ENCODE results near the gene CARD11. TPM values are rescaled to one million over a fixed set of nuclear protein-coding genes. Genes with fewer than 3 reads are reported as not detected.

Gene CARD11
- total RNA-seq, 1 experiment from 2014 or later = 79.2 TPM

GRCh38 chr7:2953099-2953498 is 90.6 kb downstream of the CARD11 start:
- CTCF ChIA-PET = no interaction called here
- Mint-ChIP-seq H3K9me3 (ENCODE audit: low read depth, unreplicated experiment) (peaks cover 9% of the 10 kb centered on the region), H3K4me1 (ENCODE audit: low read depth, unreplicated experiment) (peaks cover 5% of the 10 kb centered on the region), H3K36me3 (ENCODE audit: insufficient read depth, unreplicated experiment) (peaks cover 9% of the 10 kb centered on the region), H3K27ac (ENCODE audit: unreplicated experiment) (no peak overlapping the region), H3K27me3 (ENCODE audit: unreplicated experiment) (no peaks in the 10 kb centered on the region), H3K4me3 (ENCODE audit: low read depth, unreplicated experiment) (no peak overlapping the region)
- intact Hi-C loops (cut with micrococcal nuclease; ENCODE audit: unreplicated experiment) = no loop called here
- TF ChIP-seq CTCF (IDR thresholded peaks at IDR 0.05; ENCODE audit: unreplicated experiment) = no peak
- no TSS peak for BruUV-seq (replicated peaks)
- no peak for DNase-seq

- H3K4me1 Mint-ChIP-seq (ENCODE audit: low read depth, unreplicated experiment) = peaks cover 5% of the 10 kb centered on the region
- no peak for TF ChIP-seq CTCF (IDR thresholded peaks at IDR 0.05; ENCODE audit: unreplicated experiment)
- CTCF ChIA-PET = interaction anchor here (0.5 to 0.7 kb wide), 2 partner anchors 12 to 268 kb away, joined by 3 to 4 read pairs; no protein-coding TSS in a partner anchor
Measured at GRCh38 chr7:2952316-2952715, 91.4 kb downstream of the CARD11 start.

DNA sequence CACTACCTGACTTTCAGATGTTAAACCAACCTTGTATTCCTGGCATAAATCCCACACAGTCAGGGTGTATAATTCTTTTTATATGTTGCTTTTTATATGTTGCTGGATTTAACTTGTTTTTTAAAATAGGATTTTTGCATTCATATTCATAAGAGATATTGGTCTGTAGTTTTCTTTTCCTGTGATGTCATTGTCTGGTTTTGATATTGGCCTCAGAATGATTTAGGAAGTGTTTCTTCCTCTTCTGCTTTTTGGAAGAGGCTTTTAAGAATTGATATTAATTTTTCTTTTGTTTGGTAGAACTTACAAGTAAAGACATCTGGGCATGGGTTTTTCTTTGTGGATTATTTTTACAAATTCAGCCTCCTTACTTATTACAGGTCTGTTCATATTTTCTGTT is 93.1 kb downstream of the CARD11 start:
- no peak for TF ChIP-seq CTCF (IDR thresholded peaks at IDR 0.05; ENCODE audit: unreplicated experiment)
- H3K27ac Mint-ChIP-seq (ENCODE audit: unreplicated experiment) = no peak overlapping the region
- H3K4me3 Mint-ChIP-seq (ENCODE audit: low read depth, unreplicated experiment) = no peak overlapping the region
- no peaks in the 10 kb centered on the region for H3K4me1 Mint-ChIP-seq (ENCODE audit: low read depth, unreplicated experiment)
- peaks cover 9% of the 10 kb centered on the region for H3K9me3 Mint-ChIP-seq (ENCODE audit: low read depth, unreplicated experiment)
- intact Hi-C loops (cut with micrococcal nuclease; ENCODE audit: unreplicated experiment) = no loop called here
- no peak for DNase-seq
- H3K27me3 Mint-ChIP-seq (ENCODE audit: unreplicated experiment) = no peaks in the 10 kb centered on the region
- CTCF ChIA-PET = interaction anchor here (0.6 kb wide), 1 partner anchor 1101 kb away, joined by 5 read pairs; no protein-coding TSS in a partner anchor
- H3K36me3 Mint-ChIP-seq (ENCODE audit: insufficient read depth, unreplicated experiment) = peaks cover under 1% of the 10 kb centered on the region
- BruUV-seq (replicated peaks) = no TSS peak

More at GRCh38 chr7:2952316-2952715, 91.4 kb downstream of the CARD11 start:
- H3K27me3 Mint-ChIP-seq (ENCODE audit: unreplicated experiment) = no peaks in the 10 kb centered on the region
- H3K4me3 Mint-ChIP-seq (ENCODE audit: low read depth, unreplicated experiment) = no peak overlapping the region
- intact Hi-C loops (cut with micrococcal nuclease; ENCODE audit: unreplicated experiment) = no loop called here
- H3K27ac Mint-ChIP-seq (ENCODE audit: unreplicated experiment) = peak overlapping the region; percentile 18
- H3K36me3 Mint-ChIP-seq (ENCODE audit: insufficient read depth, unreplicated experiment) = peaks cover 8% of the 10 kb centered on the region
- H3K9me3 Mint-ChIP-seq (ENCODE audit: low read depth, unreplicated experiment) = peaks cover 9% of the 10 kb centered on the region
- DNase-seq = no peak
- BruUV-seq (replicated peaks) = no TSS peak

DNA sequence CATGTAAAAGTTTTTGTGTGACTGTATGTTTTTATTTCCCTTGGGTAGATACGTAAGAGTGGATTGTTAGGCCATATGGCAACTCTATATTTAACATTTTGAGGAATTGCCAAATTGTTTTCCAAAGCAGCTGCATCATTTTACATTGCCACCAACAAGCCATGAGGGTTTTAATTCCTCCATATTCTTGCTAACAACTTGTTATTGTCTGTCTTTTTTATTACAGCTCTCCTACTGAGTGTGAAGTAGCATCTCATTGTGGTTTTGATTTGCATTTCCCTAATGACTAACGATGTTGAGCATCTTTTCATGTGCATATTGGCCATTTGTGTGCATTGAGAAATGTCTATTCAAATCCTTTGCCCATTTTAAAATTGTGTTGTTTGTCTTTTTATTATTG is 94.9 kb downstream of the CARD11 start:
- H3K36me3 Mint-ChIP-seq (ENCODE audit: insufficient read depth, unreplicated experiment) = peaks cover 9% of the 10 kb centered on the region
- H3K4me3 Mint-ChIP-seq (ENCODE audit: low read depth, unreplicated experiment) = no peak overlapping the region
- no peaks in the 10 kb centered on the region for H3K4me1 Mint-ChIP-seq (ENCODE audit: low read depth, unreplicated experiment)
- intact Hi-C loops (cut with micrococcal nuclease; ENCODE audit: unreplicated experiment) = no loop called here
- CTCF ChIA-PET = interaction anchor here (0.5 kb wide), 1 partner anchor 11 kb away, joined by 3 read pairs; no protein-coding TSS in a partner anchor
- no peak overlapping the region for H3K27ac Mint-ChIP-seq (ENCODE audit: unreplicated experiment)
- TF ChIP-seq CTCF (IDR thresholded peaks at IDR 0.05; ENCODE audit: unreplicated experiment) = no peak
- H3K9me3 Mint-ChIP-seq (ENCODE audit: low read depth, unreplicated experiment) = peaks cover 9% of the 10 kb centered on the region
- no peaks in the 10 kb centered on the region for H3K27me3 Mint-ChIP-seq (ENCODE audit: unreplicated experiment)
- no peak for DNase-seq
- BruUV-seq (replicated peaks) = no TSS peak
